ENCODE data around the gene DCUN1D3. TPM values are rescaled to one million over a fixed set of nuclear protein-coding genes. Genes with fewer than 3 reads are reported as not detected.
A peak's percentile ranks its signal among the peaks of the same experiment; 100 is the strongest.
"Not testable (repeated sequence)": the region's sequence is repeated elsewhere in the genome, so short reads cannot be mapped to it uniquely, and the experiment has no call there.

The DCUN1D3 gene, protein sequence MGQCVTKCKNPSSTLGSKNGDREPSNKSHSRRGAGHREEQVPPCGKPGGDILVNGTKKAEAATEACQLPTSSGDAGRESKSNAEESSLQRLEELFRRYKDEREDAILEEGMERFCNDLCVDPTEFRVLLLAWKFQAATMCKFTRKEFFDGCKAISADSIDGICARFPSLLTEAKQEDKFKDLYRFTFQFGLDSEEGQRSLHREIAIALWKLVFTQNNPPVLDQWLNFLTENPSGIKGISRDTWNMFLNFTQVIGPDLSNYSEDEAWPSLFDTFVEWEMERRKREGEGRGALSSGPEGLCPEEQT
- total RNA-seq (1 to 10 TPM; 5.2 to 7.7 (median 7.0) TPM), polyA plus RNA-seq (1 to 10 TPM; 3.7 to 4.0 TPM)

DNA sequence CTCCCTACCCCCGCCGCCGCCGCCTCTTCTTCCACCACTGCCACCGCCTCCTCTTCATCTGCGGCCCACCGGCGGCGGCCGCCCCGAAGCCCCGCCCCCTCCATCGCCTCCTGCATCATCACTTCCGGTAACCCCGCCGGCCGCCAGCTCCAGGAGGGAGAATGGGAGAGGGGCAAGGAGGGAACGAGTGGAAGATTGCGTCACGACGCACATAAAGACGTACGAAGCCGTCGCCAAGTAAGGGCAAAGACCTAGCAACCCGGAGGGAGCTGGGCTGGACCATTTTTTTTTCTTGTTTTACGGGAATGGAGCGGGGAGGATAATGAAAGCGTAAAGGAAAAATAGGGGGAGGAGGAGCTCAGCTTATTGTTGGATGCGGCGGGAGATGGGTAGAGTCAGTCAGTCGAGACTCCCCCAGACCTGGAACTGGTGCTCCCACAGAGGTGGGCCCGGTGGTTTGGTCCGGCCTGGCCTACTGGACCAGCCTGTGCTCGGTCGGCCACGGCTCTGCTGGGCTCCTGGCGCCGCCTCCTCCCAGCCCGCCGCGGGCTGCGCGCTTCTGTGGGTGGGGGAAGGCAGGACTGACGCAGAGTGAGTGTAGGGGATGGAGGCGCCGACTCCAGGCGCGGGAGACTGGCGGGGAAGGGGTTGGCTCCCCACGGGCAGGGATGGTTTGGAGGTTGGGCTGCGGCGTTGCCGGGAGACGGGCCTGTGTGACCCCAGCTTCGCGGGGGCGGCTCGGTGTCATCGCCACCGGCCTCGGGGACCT lies at the start of gene DCUN1D3, which contains the start of gene LYRM1:
DCUN1D3 (minus strand) TSS at position 60 of the 769 bp plus-strand sequence. CDS start 37,820 bp downstream, outside the sequence.
LYRM1 (plus strand) TSS at position 473 of the 769 bp plus-strand sequence. CDS start 14,785 bp downstream, outside the sequence.
- Histone ChIP-seq H3K27me3 (no peaks in the 10 kb centered on the region), H3K4me1 (peaks cover 12 to 50% (median 19%) of the 10 kb centered on the region in 3 donors), H3K27ac (peak within 1 kb of the TSS; percentile 87 to 95 (median 92)), H3K9me3 (no peaks in the 10 kb centered on the region), H3K36me3 (no peaks in the 10 kb centered on the region), H3K4me3 (peak within 1 kb of the TSS; percentile 62 to 84 (median 70))
- intact Hi-C loops (cut with DNase I): no loop called here
- TF ChIP-seq, protein P1, sequence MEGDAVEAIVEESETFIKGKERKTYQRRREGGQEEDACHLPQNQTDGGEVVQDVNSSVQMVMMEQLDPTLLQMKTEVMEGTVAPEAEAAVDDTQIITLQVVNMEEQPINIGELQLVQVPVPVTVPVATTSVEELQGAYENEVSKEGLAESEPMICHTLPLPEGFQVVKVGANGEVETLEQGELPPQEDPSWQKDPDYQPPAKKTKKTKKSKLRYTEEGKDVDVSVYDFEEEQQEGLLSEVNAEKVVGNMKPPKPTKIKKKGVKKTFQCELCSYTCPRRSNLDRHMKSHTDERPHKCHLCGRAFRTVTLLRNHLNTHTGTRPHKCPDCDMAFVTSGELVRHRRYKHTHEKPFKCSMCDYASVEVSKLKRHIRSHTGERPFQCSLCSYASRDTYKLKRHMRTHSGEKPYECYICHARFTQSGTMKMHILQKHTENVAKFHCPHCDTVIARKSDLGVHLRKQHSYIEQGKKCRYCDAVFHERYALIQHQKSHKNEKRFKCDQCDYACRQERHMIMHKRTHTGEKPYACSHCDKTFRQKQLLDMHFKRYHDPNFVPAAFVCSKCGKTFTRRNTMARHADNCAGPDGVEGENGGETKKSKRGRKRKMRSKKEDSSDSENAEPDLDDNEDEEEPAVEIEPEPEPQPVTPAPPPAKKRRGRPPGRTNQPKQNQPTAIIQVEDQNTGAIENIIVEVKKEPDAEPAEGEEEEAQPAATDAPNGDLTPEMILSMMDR (IDR thresholded peaks at IDR 0.05): no peak
- FAIRE-seq: peak; percentile 64
- WGBS, 2 donors: 0 to 1% methylated on average over 61 to 62 of the region's 62 CpGs
- peak; percentile 84 to 92 (median 90) for ATAC-seq
- peak; percentile 93 to 97 (median 96) for DNase-seq

DNA sequence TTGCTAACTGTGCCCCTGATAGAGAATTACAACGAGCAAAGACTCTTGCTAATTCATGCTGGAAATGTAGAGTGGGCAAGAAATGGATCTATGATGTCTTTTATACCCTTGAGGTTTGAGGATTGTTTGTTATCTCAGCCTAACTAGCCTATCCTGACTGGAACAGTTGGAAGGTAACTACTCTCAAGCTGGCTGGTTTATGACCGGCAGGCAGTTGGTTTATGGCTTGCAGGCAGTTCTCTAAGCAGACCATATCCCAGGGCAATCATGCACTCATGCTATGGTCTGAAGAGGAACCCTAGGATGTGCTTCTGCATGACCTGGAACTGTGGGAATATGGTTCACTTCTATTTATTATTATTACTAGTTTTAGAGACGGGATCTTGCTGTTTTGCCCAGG lies 49.5 kb upstream of the DCUN1D3 start:
- Histone ChIP-seq H3K4me1 (no peaks in the 10 kb centered on the region), H3K4me3 (no peak overlapping the region), H3K27ac (no peak overlapping the region), H3K27me3 (no peaks in the 10 kb centered on the region), H3K36me3 (no peaks in the 10 kb centered on the region), H3K9me3 (no peaks in the 10 kb centered on the region)
- WGBS, 2 donors: 71 to 75% methylated on average over 3 of the region's 3 CpGs
- DNase-seq (no peak), FAIRE-seq (no peak), ATAC-seq (no peak)
- TF ChIP-seq, protein P1 (IDR thresholded peaks at IDR 0.05): no peak
- intact Hi-C loops (cut with DNase I): loop anchor here in 1 of 3 donors (10.0 kb wide), 1 partner anchor 135 kb away; no protein-coding TSS in a partner anchor

DNA sequence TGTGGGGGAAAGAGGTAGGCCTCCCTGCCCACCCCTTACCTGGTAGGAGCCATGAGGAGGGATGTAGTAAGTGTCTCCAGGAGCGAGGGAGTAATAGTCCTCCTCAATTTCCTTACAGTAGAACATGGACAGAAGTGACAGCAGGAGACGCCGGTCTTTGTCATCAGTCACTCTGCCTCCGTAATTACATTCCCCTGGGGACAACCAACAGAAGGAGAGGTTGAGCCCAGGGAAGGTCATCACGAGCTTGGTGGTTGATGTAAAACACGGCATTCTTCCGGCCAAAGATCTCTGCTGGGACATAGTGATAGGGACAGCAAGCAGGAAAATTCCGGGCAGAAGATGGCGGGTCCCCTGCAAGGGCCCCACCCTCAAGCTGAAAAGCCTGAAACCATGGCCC lies 48.3 kb upstream of the DCUN1D3 start:
- ATAC-seq (no peak), FAIRE-seq (no peak), DNase-seq (no peak)
- intact Hi-C loops (cut with DNase I): loop anchor here in 1 of 3 donors (10.0 kb wide), 1 partner anchor 136 kb away; no protein-coding TSS in a partner anchor
- no peaks in the 10 kb centered on the region for H3K4me1 ChIP-seq
- no peaks in the 10 kb centered on the region for H3K27me3 ChIP-seq
- no peak overlapping the region for H3K27ac ChIP-seq
- H3K9me3 ChIP-seq: no peaks in the 10 kb centered on the region
- H3K4me3 ChIP-seq: no peak overlapping the region
- H3K36me3 ChIP-seq: no peaks in the 10 kb centered on the region
- TF ChIP-seq, protein P1 (IDR thresholded peaks at IDR 0.05): no peak
- 79 to 87% methylated on average over 9 of the region's 9 CpGs for WGBS, 2 donors

- no peaks in the 10 kb centered on the region for H3K36me3 ChIP-seq
- intact Hi-C loops (cut with DNase I): loop anchor here in 1 of 3 donors (10.0 kb wide), 1 partner anchor 139 kb away; no protein-coding TSS in a partner anchor
- WGBS, 2 donors: 71 to 79% methylated on average over 8 of the region's 8 CpGs
- no peaks in the 10 kb centered on the region for H3K9me3 ChIP-seq
- H3K27ac ChIP-seq: no peak overlapping the region
- ATAC-seq (no peak), FAIRE-seq (no peak), DNase-seq (no peak)
- H3K4me1 ChIP-seq: no peaks in the 10 kb centered on the region
- H3K27me3 ChIP-seq: no peaks in the 10 kb centered on the region
- no peak overlapping the region for H3K4me3 ChIP-seq
- TF ChIP-seq, protein P1 (IDR thresholded peaks at IDR 0.05): no peak
These were observed 46.0 kb upstream of the DCUN1D3 start for GRCh38 chr16:20946015-20946629.

GRCh38 chr16:20945575-20945875 lies 45.4 kb upstream of the DCUN1D3 start:
- intact Hi-C loops (cut with DNase I): loop anchor here in 1 of 3 donors (10.0 kb wide), 1 partner anchor 139 kb away; no protein-coding TSS in a partner anchor
- WGBS, 2 donors: 85 to 90% methylated on average over 11 of the region's 11 CpGs
- H3K27me3 ChIP-seq, DNase-seq, H3K4me3 ChIP-seq, H3K4me1 ChIP-seq, ATAC-seq, H3K9me3 ChIP-seq, H3K36me3 ChIP-seq, H3K27ac ChIP-seq, FAIRE-seq: not testable (repeated sequence)
